Sigmoid colon (tissue), 4 donors: ENCODE results near the gene PUDP.

Experiments used
- EP300 ChIP-seq, 4 donors: sonication (generic); formaldehyde crosslinking; IDR thresholded peaks; one replicate each; pipeline ENCODE4 v1.6.1; 2017; ENCODE audit warnings: antibody characterized with exemption in 4 of 4
- POLR2A ChIP-seq, 2 donors: fragments of 450-650 bp; IDR thresholded peaks; one replicate each; pipeline ENCODE4 v1.6.1; 2016; ENCODE audit warnings: antibody characterized with exemption in 2 of 2, mild to moderate bottlenecking in 2 of 2, moderate library complexity in 2 of 2
- TF ChIP-seq, protein P1 (sequence below), 4 experiments: fragments of 450-650 bp in 3 of 4; fragments of 200-600 bp in 1 of 4; IDR thresholded peaks; one replicate each; pipeline ENCODE4 v1.5.1; 2016 to 2019; ENCODE audit warnings: antibody characterized with exemption in 4 of 4, mild to moderate bottlenecking in 3 of 4, moderate library complexity in 2 of 4

DNA sequence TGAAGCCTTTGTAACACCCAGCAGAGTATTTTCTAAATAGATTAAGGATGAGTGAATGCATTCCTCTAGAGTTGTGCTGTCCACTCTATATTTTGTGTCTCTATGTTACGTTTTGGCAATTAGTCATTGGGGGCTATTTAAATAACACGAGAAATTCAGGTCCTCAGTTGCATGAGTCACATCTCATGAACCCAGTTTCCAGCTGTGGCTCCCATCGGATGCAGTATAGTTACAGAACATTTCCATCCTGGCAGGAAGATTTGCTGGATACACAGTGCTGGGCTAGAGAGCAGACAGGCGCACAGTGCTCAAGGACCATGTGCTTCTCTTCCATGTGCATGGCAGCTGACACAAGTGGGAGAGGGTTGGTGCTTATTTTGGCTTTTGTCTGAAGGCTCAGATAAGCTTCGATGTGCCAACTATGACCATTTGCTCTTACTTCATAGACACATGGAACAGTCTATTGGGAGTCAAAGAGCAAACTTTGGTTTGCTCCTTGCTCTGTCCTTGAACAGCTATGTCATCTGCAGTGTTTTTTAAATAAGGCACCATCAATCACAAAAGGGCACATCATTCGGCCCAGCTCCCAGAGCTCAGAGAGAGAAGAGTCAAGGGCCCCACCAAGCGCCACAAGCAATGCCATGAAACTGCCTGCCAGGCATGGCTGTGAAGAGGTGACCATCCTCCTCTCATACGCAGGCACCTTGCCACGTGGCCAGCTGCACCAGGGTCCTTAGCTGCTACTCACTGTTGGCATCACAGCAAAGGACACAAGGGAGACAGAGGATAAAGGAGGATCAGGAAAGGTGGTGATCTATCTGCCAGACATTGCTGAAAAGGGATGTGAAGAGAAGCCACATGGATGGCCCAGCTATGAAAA is 8.5 kb downstream of the PUDP start:
- TF ChIP-seq POLR2A (IDR thresholded peaks at IDR 0.05) (no peak), EP300 (IDR thresholded peaks at IDR 0.05) (no peak)
- TF ChIP-seq, protein P1, sequence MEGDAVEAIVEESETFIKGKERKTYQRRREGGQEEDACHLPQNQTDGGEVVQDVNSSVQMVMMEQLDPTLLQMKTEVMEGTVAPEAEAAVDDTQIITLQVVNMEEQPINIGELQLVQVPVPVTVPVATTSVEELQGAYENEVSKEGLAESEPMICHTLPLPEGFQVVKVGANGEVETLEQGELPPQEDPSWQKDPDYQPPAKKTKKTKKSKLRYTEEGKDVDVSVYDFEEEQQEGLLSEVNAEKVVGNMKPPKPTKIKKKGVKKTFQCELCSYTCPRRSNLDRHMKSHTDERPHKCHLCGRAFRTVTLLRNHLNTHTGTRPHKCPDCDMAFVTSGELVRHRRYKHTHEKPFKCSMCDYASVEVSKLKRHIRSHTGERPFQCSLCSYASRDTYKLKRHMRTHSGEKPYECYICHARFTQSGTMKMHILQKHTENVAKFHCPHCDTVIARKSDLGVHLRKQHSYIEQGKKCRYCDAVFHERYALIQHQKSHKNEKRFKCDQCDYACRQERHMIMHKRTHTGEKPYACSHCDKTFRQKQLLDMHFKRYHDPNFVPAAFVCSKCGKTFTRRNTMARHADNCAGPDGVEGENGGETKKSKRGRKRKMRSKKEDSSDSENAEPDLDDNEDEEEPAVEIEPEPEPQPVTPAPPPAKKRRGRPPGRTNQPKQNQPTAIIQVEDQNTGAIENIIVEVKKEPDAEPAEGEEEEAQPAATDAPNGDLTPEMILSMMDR (IDR thresholded peaks at IDR 0.05) = no peak
